DND-41 (cell line): ENCODE measurements around the gene TRRAP.

Experiments used
- CTCF ChIP-seq: IDR thresholded peaks from 2 replicates; pipeline ENCODE4 v1.5.1; 2012; ENCODE audit warnings: borderline replicate concordance, low read length, moderate library complexity, mild to moderate bottlenecking; ENCODE audit not compliant: poor library complexity, severe bottlenecking; ENCODE audit errors: extremely low read depth
- EZH2 ChIP-seq: IDR thresholded peaks from 3 replicates; pipeline ENCODE4 v1.6.1; 2012; ENCODE audit warnings: borderline replicate concordance, low read depth, mild to moderate bottlenecking, moderate library complexity, low read length, inconsistent platforms; ENCODE audit not compliant: severe bottlenecking

- no peak for TF ChIP-seq CTCF
- TF ChIP-seq EZH2 = no peak
Observed at GRCh38 chr7:99030951-99031350, 152.6 kb downstream of the TRRAP start.
